A549 treated with RU486 at 1 μM for 4 hours (cell line): ENCODE data around the gene HAPLN1. TPM values are rescaled to one million over a fixed set of nuclear protein-coding genes. Genes with fewer than 3 reads are reported as not detected.

Source experiments
- total RNA-seq: library from RNA; stranded (reverse); fragments of 200-300 nt; extraction: Qiagen RNA extraction; gene quantifications from 5 replicates; pipeline ENCODE4 v1.2.3, GENCODE V29; 2022; ENCODE audit warnings: low read depth

The HAPLN1 gene
- total RNA-seq = not detected in 5 replicates

GRCh38 chr5:83720836-83721537 lies at the start of gene HAPLN1:
HAPLN1 (minus strand) TSS chr5:83720855; CDS start chr5:83673523, 47,332 bp downstream.

Other genes with a start within 250 kb of the HAPLN1 start
- gene VCAN, start 249.1 kb downstream of the HAPLN1 start, total RNA-seq = 11.6 to 17.3 TPM (median 14.9 TPM) in 5 replicates